Measurements from ENCODE around the gene CHCHD1. TPM values are rescaled to one million over a fixed set of nuclear protein-coding genes. Genes with fewer than 3 reads are reported as not detected.

CHCHD1 gene
- polyA plus RNA-seq, 4 donors: 53.4 to 87.0 (median 79.4) TPM

- H3K27me3 ChIP-seq (ENCODE audit: control insufficient read depth in 3 of 3, insufficient read depth in 3 of 3, low read length in 3 of 3): no peaks in the 10 kb centered on the region
- H3K4me1 ChIP-seq (ENCODE audit: control insufficient read depth in 3 of 3, insufficient read depth in 2 of 3, low read depth in 1 of 3, low read length in 2 of 3): no peaks in the 10 kb centered on the region
- no peaks in the 10 kb centered on the region for H3K9me3 ChIP-seq (ENCODE audit: control insufficient read depth in 2 of 2, insufficient read depth in 1 of 2, low read depth in 1 of 2, low read length in 1 of 2)
- FAIRE-seq: no peak
- no peak overlapping the region for H3K4me3 ChIP-seq (ENCODE audit: low read depth in 1 of 3, low read length in 3 of 3)
- 85 to 90% (median 86%) methylated on average over 10 of the region's 10 CpGs for WGBS, 3 donors
- peaks cover 26 to 92% (median 48%) of the 10 kb centered on the region in 3 donors for H3K36me3 ChIP-seq (ENCODE audit: control insufficient read depth in 3 of 3, insufficient read depth in 2 of 3, low read depth in 1 of 3, low read length in 3 of 3)
- no peak for DNase-seq
- no peak overlapping the region for H3K27ac ChIP-seq (ENCODE audit: low read depth in 1 of 3, low read length in 2 of 3)
Observed at GRCh38 chr10:73798927-73799560, 17.2 kb downstream of the CHCHD1 start.

- no peaks in the 10 kb centered on the region for H3K27me3 ChIP-seq (ENCODE audit: control insufficient read depth in 3 of 3, insufficient read depth in 3 of 3, low read length in 3 of 3)
- H3K4me3 ChIP-seq (ENCODE audit: low read depth in 1 of 3, low read length in 3 of 3): no peak overlapping the region
- H3K27ac ChIP-seq (ENCODE audit: low read depth in 1 of 3, low read length in 2 of 3): no peak overlapping the region
- H3K9me3 ChIP-seq (ENCODE audit: control insufficient read depth in 2 of 2, insufficient read depth in 1 of 2, low read depth in 1 of 2, low read length in 1 of 2): no peaks in the 10 kb centered on the region
- DNase-seq: no peak
- FAIRE-seq: no peak
- peaks cover 22 to 91% (median 38%) of the 10 kb centered on the region in 3 donors for H3K36me3 ChIP-seq (ENCODE audit: control insufficient read depth in 3 of 3, insufficient read depth in 2 of 3, low read depth in 1 of 3, low read length in 3 of 3)
- WGBS, 3 donors: 79 to 83% (median 80%) methylated on average over 9 of the region's 9 CpGs
- H3K4me1 ChIP-seq (ENCODE audit: control insufficient read depth in 3 of 3, insufficient read depth in 2 of 3, low read depth in 1 of 3, low read length in 2 of 3): no peaks in the 10 kb centered on the region
Observed at GRCh38 chr10:73799899-73800559, 18.2 kb downstream of the CHCHD1 start.

GRCh38 chr10:73800560-73801252 lies 18.9 kb downstream of the CHCHD1 start:
- Histone ChIP-seq H3K27ac (ENCODE audit: low read depth in 1 of 3, low read length in 2 of 3) (no peak overlapping the region), H3K4me1 (ENCODE audit: control insufficient read depth in 3 of 3, insufficient read depth in 2 of 3, low read depth in 1 of 3, low read length in 2 of 3) (no peaks in the 10 kb centered on the region), H3K27me3 (ENCODE audit: control insufficient read depth in 3 of 3, insufficient read depth in 3 of 3, low read length in 3 of 3) (no peaks in the 10 kb centered on the region), H3K36me3 (ENCODE audit: control insufficient read depth in 3 of 3, insufficient read depth in 2 of 3, low read depth in 1 of 3, low read length in 3 of 3) (peaks cover 25 to 93% (median 42%) of the 10 kb centered on the region in 3 donors), H3K4me3 (ENCODE audit: low read depth in 1 of 3, low read length in 3 of 3) (no peak overlapping the region), H3K9me3 (ENCODE audit: control insufficient read depth in 2 of 2, insufficient read depth in 1 of 2, low read depth in 1 of 2, low read length in 1 of 2) (no peaks in the 10 kb centered on the region)
- FAIRE-seq (no peak), DNase-seq (no peak)
- 83 to 84% (median 84%) methylated on average over 19 to 20 of the region's 20 CpGs for WGBS, 3 donors

- Histone ChIP-seq H3K36me3 (ENCODE audit: control insufficient read depth in 3 of 3, insufficient read depth in 2 of 3, low read depth in 1 of 3, low read length in 3 of 3) (peaks cover 24 to 92% (median 44%) of the 10 kb centered on the region in 3 donors), H3K4me1 (ENCODE audit: control insufficient read depth in 3 of 3, insufficient read depth in 2 of 3, low read depth in 1 of 3, low read length in 2 of 3) (no peaks in the 10 kb centered on the region), H3K27ac (ENCODE audit: low read depth in 1 of 3, low read length in 2 of 3) (no peak overlapping the region), H3K27me3 (ENCODE audit: control insufficient read depth in 3 of 3, insufficient read depth in 3 of 3, low read length in 3 of 3) (no peaks in the 10 kb centered on the region), H3K9me3 (ENCODE audit: control insufficient read depth in 2 of 2, insufficient read depth in 1 of 2, low read depth in 1 of 2, low read length in 1 of 2) (no peaks in the 10 kb centered on the region), H3K4me3 (ENCODE audit: low read depth in 1 of 3, low read length in 3 of 3) (no peak overlapping the region)
- DNase-seq (no peak), FAIRE-seq (no peak)
- WGBS, 3 donors: 93 to 95% (median 93%) methylated on average over 13 of the region's 13 CpGs
Observed at GRCh38 chr10:73801253-73801590, 19.4 kb downstream of the CHCHD1 start.

- no peak for DNase-seq
- FAIRE-seq: no peak
- H3K27me3 ChIP-seq (ENCODE audit: control insufficient read depth in 3 of 3, insufficient read depth in 3 of 3, low read length in 3 of 3): no peaks in the 10 kb centered on the region
- 86 to 91% (median 87%) methylated on average over 11 of the region's 11 CpGs for WGBS, 3 donors
- H3K36me3 ChIP-seq (ENCODE audit: control insufficient read depth in 3 of 3, insufficient read depth in 2 of 3, low read depth in 1 of 3, low read length in 3 of 3): peaks cover 25 to 95% (median 38%) of the 10 kb centered on the region in 3 donors
- H3K27ac ChIP-seq (ENCODE audit: low read depth in 1 of 3, low read length in 2 of 3): no peak overlapping the region
- H3K4me3 ChIP-seq (ENCODE audit: low read depth in 1 of 3, low read length in 3 of 3): no peak overlapping the region
- H3K4me1 ChIP-seq (ENCODE audit: control insufficient read depth in 3 of 3, insufficient read depth in 2 of 3, low read depth in 1 of 3, low read length in 2 of 3): no peaks in the 10 kb centered on the region
- no peaks in the 10 kb centered on the region for H3K9me3 ChIP-seq (ENCODE audit: control insufficient read depth in 2 of 2, insufficient read depth in 1 of 2, low read depth in 1 of 2, low read length in 1 of 2)
Observed at GRCh38 chr10:73802276-73802991, 20.6 kb downstream of the CHCHD1 start.

GRCh38 chr10:73803680-73804286 lies 21.9 kb downstream of the CHCHD1 start:
- Histone ChIP-seq H3K4me3 (ENCODE audit: low read depth in 1 of 3, low read length in 3 of 3) (no peak overlapping the region), H3K4me1 (ENCODE audit: control insufficient read depth in 3 of 3, insufficient read depth in 2 of 3, low read depth in 1 of 3, low read length in 2 of 3) (no peaks in the 10 kb centered on the region), H3K9me3 (ENCODE audit: control insufficient read depth in 2 of 2, insufficient read depth in 1 of 2, low read depth in 1 of 2, low read length in 1 of 2) (no peaks in the 10 kb centered on the region), H3K27me3 (ENCODE audit: control insufficient read depth in 3 of 3, insufficient read depth in 3 of 3, low read length in 3 of 3) (no peaks in the 10 kb centered on the region), H3K36me3 (ENCODE audit: control insufficient read depth in 3 of 3, insufficient read depth in 2 of 3, low read depth in 1 of 3, low read length in 3 of 3) (peaks cover 25 to 96% (median 32%) of the 10 kb centered on the region in 3 donors), H3K27ac (ENCODE audit: low read depth in 1 of 3, low read length in 2 of 3) (no peak overlapping the region)
- DNase-seq (no peak), FAIRE-seq (no peak)

GRCh38 chr10:73806176-73806950 lies 24.5 kb downstream of the CHCHD1 start:
- WGBS, 3 donors: 92 to 94% (median 93%) methylated on average over 14 of the region's 14 CpGs
- DNase-seq (no peak), FAIRE-seq (no peak)
- H3K4me3 ChIP-seq (ENCODE audit: low read depth in 1 of 3, low read length in 3 of 3): no peak overlapping the region
- H3K36me3 ChIP-seq (ENCODE audit: control insufficient read depth in 3 of 3, insufficient read depth in 2 of 3, low read depth in 1 of 3, low read length in 3 of 3): peaks cover 7 to 78% (median 24%) of the 10 kb centered on the region in 3 donors
- H3K27me3 ChIP-seq (ENCODE audit: control insufficient read depth in 3 of 3, insufficient read depth in 3 of 3, low read length in 3 of 3): no peaks in the 10 kb centered on the region
- H3K27ac ChIP-seq (ENCODE audit: low read depth in 1 of 3, low read length in 2 of 3): no peak overlapping the region
- no peaks in the 10 kb centered on the region for H3K9me3 ChIP-seq (ENCODE audit: control insufficient read depth in 2 of 2, insufficient read depth in 1 of 2, low read depth in 1 of 2, low read length in 1 of 2)
- H3K4me1 ChIP-seq (ENCODE audit: control insufficient read depth in 3 of 3, insufficient read depth in 2 of 3, low read depth in 1 of 3, low read length in 2 of 3): peaks cover 0 to 4% (median 3%) of the 10 kb centered on the region in 3 donors

Data from small intestine (tissue), 7 donors.